Raji (cell line): ENCODE measurements around the gene PAN2.

Experiments
- POLR2A ChIP-seq: IDR thresholded peaks from 2 replicates; pipeline ENCODE4 v1.6.1; 2011; ENCODE audit warnings: low read depth, low read length, control low read depth; ENCODE audit not compliant: insufficient read depth

The PAN2 gene

DNA sequence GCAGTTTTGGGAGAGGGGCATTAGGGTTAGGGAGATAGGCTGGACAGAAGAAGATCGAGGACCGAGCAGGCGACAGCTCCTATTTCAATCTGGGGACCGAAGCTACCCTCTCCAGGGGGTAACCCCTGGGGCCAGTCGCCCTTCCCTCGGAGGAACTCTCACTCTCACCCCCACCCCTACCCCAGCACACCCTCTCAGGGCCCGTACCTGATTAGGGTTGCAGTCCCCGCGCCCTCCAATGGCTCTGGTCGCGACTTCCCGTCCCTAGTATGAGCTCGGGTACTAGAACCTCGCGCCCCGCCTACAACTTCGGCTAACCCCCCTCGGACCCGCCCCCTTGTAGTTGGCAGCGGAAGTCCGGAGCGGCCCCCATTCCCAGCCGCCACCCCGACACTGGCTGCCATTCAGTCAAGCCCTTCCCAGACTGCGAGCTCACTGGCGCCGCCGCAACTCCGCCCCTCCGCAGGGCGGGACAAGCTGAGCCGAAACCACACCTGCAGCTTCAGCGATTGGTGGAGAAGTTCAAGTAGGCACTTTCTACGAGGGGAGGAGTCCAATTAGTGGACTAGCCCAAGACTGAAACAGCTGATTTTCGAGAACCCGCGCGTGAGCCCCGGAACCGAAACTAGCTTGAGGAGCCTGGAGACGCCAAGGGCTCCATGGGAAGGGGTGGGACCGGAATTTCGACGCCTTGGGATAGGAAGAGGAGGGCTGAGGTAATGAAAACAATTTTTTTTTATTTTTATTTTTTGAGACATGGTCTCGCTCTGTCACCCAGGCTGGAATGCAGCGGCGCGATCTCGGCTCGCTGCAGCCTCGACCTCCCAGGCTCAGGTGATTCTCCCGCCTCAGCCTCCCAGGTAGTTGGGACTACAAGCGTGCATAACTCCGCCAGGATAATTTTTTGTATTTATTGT is 26.3 kb upstream of the PAN2 start, which contains the start of gene STAT2:
Gene STAT2 (minus strand): TSS at position 257 of the 917 bp plus-strand sequence. CDS start 3,536 bp downstream, outside the sequence.
- peak; percentile 82 for TF ChIP-seq POLR2A

DNA sequence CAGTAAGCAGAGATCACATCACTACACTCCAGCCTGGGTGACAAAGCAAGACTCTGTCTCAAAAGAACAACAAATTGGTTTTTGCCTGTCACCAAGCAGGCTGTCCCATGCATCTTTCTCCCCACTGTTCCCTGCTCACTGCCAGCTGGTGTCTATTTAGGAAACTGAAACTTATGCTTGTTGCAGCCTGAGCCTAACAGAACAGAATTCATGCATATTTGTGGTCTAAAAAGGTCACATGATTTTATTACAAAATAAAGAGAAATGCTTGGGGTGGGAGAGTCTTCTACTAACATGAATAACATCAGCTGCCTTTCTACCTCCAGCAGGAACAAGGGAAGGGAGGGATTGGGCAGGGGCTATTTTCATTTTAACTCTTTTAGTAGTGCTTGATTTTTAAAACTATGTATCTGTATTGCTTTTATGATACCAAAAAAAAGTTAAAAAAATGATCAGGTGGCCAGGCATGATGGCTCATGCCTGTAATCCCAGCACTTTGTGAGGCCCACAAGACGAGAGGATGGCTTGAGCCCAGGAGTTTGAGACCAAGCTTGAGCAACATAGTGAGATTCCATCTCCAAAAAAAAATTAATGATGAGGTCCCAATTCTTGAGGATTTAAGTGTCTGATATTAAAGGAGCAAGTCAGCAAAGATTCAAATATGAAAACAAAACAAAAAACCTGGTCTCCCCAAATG is 25.2 kb upstream of the PAN2 start:
- no peak for TF ChIP-seq POLR2A

DNA sequence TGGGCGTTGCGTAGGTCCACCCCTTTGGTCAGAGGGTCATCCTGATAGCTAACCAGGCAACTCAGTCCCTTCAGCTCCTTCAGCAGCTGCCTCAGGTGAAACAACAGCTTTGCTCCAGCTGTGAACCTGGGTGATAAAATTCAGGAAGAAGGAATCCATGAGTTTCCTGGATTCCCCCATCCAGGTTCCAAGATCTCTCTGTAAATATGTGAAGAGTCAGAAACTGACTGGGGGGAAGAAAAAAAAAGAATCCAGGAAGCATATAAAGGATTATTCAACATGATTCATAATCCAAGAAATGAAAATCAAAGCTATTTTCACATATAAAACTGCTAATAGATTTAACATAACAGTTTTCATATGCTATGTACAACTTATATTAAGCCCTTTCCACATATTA is 17.5 kb upstream of the PAN2 start:
- no peak for TF ChIP-seq POLR2A

DNA sequence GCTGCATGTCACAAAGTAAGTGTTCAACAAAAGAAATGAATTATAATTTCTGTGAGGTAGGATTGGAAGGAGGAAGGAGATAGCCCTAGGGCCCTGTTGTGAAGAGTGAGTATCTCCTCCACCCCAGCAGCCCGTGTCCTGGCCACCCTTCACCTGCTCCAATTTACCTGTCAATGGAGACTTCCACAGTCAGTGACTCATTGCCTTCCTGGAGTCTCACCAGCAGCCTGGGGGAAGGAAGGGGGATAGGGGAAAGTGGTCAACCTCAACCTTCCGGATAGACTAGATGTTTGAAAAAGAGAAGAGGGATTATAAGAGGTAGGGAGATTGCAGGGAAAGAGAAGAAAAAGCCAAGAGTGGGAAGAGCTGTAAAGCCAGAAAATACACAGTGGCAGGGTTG is 16.9 kb upstream of the PAN2 start:
- no peak for TF ChIP-seq POLR2A

DNA sequence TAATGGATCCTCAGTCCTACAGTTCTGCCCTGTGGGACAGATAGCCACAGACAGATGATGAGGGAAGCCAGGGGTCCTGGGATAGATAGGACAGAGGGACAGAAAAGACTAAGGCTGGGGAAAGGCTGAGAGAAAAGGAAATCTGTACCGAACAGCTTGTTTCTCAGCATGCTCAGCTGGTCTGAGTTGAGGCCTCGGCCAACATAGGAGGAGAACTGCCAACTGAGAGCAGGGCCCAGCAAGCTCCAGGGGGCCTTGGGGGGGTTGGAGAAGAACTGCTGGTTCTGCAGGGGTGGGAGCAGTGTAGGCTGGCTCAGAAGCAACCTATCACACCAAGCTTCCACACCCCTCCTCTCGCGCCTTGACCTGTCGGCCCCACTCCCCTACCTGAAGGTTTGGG is 15.0 kb upstream of the PAN2 start:
- no peak for TF ChIP-seq POLR2A

DNA sequence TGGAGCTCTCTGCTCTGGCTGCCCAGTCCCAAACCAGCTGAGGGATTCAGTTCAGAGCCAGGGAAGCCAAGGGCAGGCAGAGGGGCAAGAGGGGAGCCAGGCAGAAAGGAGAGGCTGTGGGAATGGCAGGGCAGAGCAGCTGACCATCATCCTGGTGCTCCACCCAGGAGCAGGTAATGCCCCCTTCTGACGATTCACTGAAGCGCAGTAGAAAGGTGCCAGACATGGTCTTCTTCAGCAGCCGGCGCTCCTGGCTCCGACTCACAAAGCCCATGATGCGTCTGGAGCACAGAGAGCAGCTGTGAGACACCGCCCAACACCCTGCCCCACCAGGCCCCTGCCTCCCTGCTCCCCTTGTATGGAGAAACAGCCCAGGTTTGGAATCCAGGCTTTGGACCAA is 12.9 kb upstream of the PAN2 start:
- no peak for TF ChIP-seq POLR2A

DNA sequence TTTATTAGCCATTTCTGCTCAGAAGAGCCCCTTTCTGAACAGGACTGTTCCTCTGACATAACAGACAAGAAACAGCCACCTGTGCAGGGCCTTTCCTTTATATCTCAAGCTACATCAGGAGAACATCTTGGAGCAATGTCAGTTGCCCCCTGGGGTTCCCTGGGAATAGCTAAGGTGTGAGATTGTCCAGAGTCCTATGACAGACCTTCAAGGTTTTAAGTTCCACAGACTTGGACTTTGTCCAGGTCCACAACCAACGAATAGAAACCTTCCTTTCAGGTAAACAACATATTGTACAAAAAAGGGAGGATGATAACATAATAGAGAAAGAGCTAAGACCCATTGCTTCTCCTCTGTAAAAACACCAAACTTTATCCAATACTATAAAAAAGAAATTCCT is 7.8 kb upstream of the PAN2 start:
- TF ChIP-seq POLR2A, result no peak

DNA sequence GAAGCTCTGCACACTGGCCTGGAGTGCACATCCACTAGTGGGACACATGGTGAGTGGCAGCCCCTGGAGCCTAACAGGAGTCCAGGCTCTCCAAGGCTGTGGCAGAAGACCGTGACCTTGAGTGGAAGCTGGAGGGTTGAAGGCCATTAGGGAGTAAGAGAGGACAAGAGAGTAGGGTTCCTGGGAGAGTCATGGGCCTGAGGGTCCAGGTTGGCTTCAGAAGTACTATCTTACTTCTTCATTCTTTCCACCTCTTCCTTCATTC is 5.3 kb upstream of the PAN2 start:
- no peak for TF ChIP-seq POLR2A

DNA sequence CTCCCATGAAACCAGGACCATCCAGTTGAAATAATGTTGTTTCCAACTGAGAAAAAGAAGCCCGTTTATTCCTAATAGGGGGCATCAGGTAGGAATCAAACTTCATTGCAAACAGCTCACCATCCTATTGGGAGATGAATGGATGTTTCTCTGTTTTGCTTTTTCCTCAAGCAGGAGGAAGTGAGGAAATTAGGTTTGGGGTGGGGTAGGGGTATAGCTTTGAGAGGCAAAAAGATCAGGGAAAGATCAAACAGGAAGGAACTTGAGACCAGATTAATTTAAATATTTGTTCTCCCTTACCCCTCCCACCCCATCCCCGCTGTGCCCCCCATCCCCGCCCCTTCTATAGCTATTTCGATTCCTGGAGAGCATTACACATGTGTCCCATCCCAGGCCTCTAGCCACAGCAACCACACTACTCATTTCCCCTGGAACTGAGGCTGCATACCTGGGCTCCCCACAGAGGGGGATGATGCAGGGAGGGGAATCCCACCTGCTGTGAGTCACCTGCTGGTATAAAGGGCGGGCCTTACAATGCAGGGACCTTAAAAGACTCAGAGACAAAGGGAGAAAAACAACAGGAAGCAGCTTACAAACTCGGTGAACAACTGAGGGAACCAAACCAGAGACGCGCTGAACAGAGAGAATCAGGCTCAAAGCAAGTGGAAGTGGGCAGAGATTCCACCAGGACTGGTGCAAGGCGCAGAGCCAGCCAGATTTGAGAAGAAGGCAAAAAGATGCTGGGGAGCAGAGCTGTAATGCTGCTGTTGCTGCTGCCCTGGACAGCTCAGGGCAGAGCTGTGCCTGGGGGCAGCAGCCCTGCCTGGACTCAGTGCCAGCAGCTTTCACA is 4.7 kb upstream of the PAN2 start, which contains the start of gene IL23A:
Gene IL23A (plus strand): TSS at position 577 of the 850 bp plus-strand sequence. CDS start 161 bp downstream, at position 738.
- TF ChIP-seq POLR2A, result no peak

DNA sequence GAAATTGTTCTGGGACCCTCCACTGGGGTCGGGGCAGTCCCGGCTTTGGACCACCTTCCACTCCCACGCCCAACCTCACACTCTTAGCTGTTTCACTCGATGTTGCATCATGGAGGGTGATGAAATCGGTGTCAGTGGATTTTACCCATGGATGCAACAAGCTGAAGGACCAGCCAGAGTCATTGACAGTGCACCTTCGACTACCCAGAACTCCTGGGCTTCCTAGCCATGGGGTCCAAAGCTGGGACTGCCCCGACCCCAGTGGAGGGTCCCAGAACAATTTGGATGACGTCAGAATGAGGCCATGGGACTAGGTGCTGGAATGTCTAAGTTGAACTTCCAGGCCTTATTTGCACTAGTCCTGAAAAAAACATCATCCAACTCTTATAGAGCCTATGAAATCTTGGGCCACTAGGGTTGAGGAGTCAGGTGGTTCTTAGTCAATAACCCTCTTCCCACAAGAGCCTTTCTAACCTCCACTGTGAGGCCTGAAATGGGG is 4.0 kb upstream of the PAN2 start:
- TF ChIP-seq POLR2A, result no peak

DNA sequence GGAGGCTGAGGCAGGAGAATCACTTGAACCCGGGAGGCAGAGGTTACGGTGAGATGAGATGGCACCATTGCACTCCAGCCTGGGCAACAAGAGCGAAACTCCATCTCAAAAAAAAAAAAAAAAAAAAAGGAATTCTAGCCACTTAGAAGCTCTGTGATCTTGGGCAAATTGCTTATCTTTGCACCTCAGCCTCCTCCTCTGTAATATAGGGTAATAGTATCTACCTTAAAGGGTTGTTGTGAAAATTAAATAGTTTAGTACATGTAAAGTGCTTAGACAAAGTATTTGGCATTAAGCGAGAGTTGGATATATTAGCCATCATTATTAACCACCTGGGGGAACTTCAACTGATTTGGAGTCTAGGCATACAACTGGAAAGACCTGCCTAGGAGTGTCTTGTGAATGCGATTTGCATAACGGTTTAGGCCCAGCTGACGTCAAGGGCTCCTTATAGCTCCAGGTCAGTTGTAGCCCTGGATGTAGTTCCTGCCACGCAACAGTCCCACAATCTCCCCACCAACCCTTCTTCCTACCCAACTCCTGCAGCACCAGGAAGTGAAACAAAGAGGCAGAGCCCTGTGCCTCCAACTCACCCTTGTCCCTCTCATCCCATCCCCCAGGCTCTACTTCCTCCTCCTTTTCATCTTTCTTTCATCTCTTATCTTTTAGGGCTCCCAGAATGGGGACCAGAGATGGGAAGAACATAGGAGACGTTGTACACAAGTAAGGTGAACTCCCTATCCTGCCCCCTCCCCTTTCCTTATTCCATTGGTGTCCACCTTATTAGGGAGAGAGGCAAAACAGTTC is 2.8 kb upstream of the PAN2 start:
- peak; percentile 43; the same call in 1 of the 2 replicates for TF ChIP-seq POLR2A

DNA sequence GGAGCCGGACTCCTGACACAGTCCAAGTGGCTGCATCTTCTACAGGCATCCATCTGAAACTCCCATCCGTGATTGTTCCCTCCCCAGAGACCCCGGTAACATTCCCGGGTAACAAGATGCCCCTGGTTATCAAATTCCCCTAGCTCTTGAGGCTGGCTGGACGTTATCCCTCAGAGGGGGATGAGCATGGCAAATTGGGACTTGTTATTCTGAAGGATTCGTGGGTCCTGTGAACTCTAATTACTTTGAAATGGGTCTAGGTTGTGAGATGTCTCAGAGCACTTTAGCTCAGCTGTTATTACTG is 642 bp upstream of the PAN2 start:
- no peak; the same call in 1 of the 2 replicates for TF ChIP-seq POLR2A

DNA sequence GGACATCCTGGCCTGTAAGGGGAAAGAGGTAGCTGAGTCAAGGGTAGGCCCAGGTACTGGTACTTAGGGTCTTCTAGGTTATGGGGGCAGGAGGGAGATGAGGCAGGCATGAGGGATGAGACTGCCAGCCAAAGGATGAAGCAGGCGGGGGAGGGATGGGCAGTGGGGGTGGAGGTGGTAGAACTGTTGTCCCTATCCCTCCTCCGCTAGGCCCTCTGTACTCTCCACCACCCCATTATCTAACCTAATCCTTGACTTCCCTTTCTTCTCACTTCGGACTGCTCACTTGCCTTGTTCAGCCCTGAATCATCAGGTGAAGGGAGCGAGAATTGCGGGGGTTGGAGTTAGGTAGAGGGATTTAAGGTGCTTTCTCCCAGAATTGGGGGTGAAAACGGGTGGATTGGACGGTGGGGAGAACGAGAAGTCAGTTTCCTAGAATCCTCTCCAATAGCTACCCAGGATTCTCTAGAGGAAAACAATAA is 562 bp downstream of the PAN2 start:
- no peak for TF ChIP-seq POLR2A

DNA sequence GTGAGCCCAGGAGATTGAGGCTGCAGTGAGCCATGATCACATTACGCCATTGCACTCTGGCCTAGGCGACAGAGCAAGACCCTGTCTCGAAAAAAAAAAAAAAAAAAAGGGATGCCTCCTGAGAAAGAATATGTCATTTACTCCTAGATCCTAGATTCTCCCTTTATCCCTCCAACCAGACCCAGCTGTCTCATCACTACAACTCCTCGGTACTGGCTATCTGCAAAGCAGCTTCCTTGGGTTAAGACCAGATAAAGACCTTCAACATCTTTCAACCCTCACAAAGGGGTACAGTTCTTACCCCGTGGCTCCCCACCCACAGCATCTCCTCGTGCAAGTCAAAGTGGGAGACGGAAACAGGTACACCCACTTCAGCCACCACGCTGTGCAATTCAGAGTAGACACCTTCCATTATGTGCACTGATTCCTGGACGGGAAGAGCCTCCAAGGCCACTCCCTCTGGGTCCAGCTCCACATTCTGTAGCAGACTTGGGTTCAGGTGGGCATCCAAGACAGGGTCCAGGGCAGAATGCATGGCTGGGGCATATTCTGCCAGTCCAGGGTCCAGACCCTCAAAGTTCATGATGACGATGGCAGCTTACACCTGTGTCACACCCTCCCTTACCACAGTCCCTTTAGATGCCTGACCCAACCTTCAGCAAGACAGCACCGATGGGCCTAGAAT is 1.1 kb downstream of the PAN2 start:
- no peak for TF ChIP-seq POLR2A

DNA sequence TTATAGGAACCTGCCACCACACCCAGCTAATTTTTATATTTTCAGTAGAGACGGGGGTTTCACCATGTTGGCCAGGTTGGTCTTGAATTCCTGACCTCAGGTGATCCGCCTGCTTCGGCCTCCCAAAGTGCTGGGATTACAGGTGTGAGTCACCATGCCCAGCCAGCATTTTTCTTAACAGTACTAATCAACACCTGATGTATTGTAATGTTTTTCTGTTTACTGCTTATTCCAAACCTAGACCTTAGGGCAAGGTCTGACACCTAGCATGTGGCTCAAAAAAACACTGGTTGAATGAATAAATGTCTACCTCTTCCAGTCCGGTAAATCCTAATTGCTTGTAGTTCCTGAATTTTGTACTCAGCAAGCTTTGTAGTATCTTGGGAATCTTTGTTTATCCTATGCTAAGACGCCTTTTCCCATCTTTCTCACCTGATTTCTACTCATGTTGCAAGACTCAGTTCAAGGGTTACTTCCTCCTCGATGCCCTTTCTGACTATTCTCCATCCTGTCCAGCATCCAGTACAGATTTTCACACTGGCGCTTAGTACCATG is 2.8 kb downstream of the PAN2 start:
- TF ChIP-seq POLR2A, result no peak
